Peyer's patch (tissue), 4 donors: Measurements from ENCODE around the gene SEBOX. TPM values are rescaled to one million over a fixed set of nuclear protein-coding genes. Genes with fewer than 3 reads are reported as not detected.

Source experiments
- DNase-seq, 3 donors: peaks; one replicate each; pipeline ENCODE4 v3.0.0-alpha.2; 2017 to 2019
- H3K27ac ChIP-seq, 4 donors: fragments of 200-600 bp; sonication (generic); one replicate each; pipeline ENCODE4 v1.5.1; 2016 to 2019
- H3K27me3 ChIP-seq, 2 donors: fragments of 200-600 bp; sonication (generic); one replicate each; pipeline ENCODE4 v1.5.1; 2019
- H3K36me3 ChIP-seq, 3 donors: fragments of 200-600 bp; sonication (generic); one replicate each; pipeline ENCODE4 v1.5.1; 2016 to 2019
- H3K4me1 ChIP-seq, 4 donors: fragments of 200-600 bp; sonication (generic); one replicate each; pipeline ENCODE4 v1.5.1; 2016 to 2019
- H3K4me3 ChIP-seq, 4 donors: fragments of 200-600 bp; sonication (generic); 1 replicate in 3 of 4; 2 replicates in 1 of 4; pipeline ENCODE4 v1.5.1; 2016 to 2019; ENCODE audit warnings: mild to moderate bottlenecking in 1 of 4
- H3K9me3 ChIP-seq, 4 donors: fragments of 200-600 bp; sonication (generic); one replicate each; pipeline ENCODE4 v1.5.1; 2016 to 2019; ENCODE audit warnings: mild to moderate bottlenecking in 1 of 4
- CTCF ChIP-seq, 6 experiments: fragments of 450-650 bp in 4 of 6; fragments of 200-600 bp in 2 of 6; sonication (generic) in 1 of 6; IDR thresholded peaks; one replicate each; pipeline ENCODE4 v1.5.1; 2017 to 2019; ENCODE audit warnings: antibody characterized with exemption in 6 of 6, mild to moderate bottlenecking in 3 of 6, moderate library complexity in 1 of 6
- POLR2A ChIP-seq, 2 donors: fragments of 450-650 bp; IDR thresholded peaks; one replicate each; pipeline ENCODE4 v1.5.1; 2017; ENCODE audit warnings: antibody characterized with exemption in 2 of 2, mild to moderate bottlenecking in 2 of 2, moderate library complexity in 2 of 2
- total RNA-seq, 4 donors: library from RNA; depleted of rRNA; stranded (reverse); fragments of >200 nt; gene quantifications; one replicate each; pipeline ENCODE4 v1.1.0, GENCODE V29; 2016

Gene SEBOX
- total RNA-seq, 4 donors from 2014 or later = not detected

- peaks cover 0 to 19% (median 8%) of the 10 kb centered on the region in 4 donors for H3K4me1 ChIP-seq
- H3K27me3 ChIP-seq = no peaks in the 10 kb centered on the region
- no peaks in the 10 kb centered on the region for H3K9me3 ChIP-seq
- no peaks in the 10 kb centered on the region for H3K36me3 ChIP-seq
- no peak for TF ChIP-seq CTCF (IDR thresholded peaks at IDR 0.05)
- no peak for TF ChIP-seq POLR2A (IDR thresholded peaks at IDR 0.05)
- no peak overlapping the region for H3K4me3 ChIP-seq
- DNase-seq = no peak
- H3K27ac ChIP-seq = no peak overlapping the region
Measured at GRCh38 chr17:28317099-28317965, 47.7 kb downstream of the SEBOX start.

- no peak for TF ChIP-seq POLR2A (IDR thresholded peaks at IDR 0.05)
- TF ChIP-seq CTCF (IDR thresholded peaks at IDR 0.05) = no peak
Measured at GRCh38 chr17:28315846-28316705, 48.9 kb downstream of the SEBOX start.

GRCh38 chr17:28313841-28314240 lies 51.2 kb downstream of the SEBOX start:
- H3K4me3 ChIP-seq = no peak overlapping the region
- no peak overlapping the region for H3K27ac ChIP-seq
- no peaks in the 10 kb centered on the region for H3K27me3 ChIP-seq
- no peak for TF ChIP-seq POLR2A (IDR thresholded peaks at IDR 0.05)
- no peak for TF ChIP-seq CTCF (IDR thresholded peaks at IDR 0.05)
- H3K9me3 ChIP-seq = no peaks in the 10 kb centered on the region
- H3K36me3 ChIP-seq = no peaks in the 10 kb centered on the region
- peaks cover 0 to 8% (median 3%) of the 10 kb centered on the region in 4 donors for H3K4me1 ChIP-seq
- DNase-seq = no peak

More at GRCh38 chr17:28315846-28316705, 48.9 kb downstream of the SEBOX start:
- Histone ChIP-seq H3K9me3 (no peaks in the 10 kb centered on the region), H3K4me3 (no peak overlapping the region), H3K27ac (no peak overlapping the region), H3K27me3 (no peaks in the 10 kb centered on the region), H3K36me3 (no peaks in the 10 kb centered on the region), H3K4me1 (peaks cover 0 to 19% (median 8%) of the 10 kb centered on the region in 4 donors)
- no peak for DNase-seq

Other genes with a start within 250 kb of the SEBOX start
- 1 to 10 TPM; 7.7 to 8.9 (median 8.1) TPM for gene TMEM97, start 46.0 kb downstream of the SEBOX start, total RNA-seq
- 10 to 100 TPM; 34.7 to 69.7 (median 62.0) TPM for gene IFT20, start 29.7 kb downstream of the SEBOX start, total RNA-seq
- gene TNFAIP1, start 29.4 kb downstream of the SEBOX start, total RNA-seq = 10 to 100 TPM; 28.9 to 36.3 (median 31.1) TPM
- gene POLDIP2, start 7.7 kb downstream of the SEBOX start, total RNA-seq = 10 to 100 TPM; 49.5 to 87.2 (median 79.0) TPM
- gene VTN, start 5.1 kb upstream of the SEBOX start, total RNA-seq = under 1 TPM in 1 of 4 donors, not detected in 3; 0.57 TPM
- 10 to 100 TPM; 12.8 to 37.6 (median 24.6) TPM for gene SARM1, start 6.5 kb upstream of the SEBOX start, total RNA-seq
- gene SLC46A1, start 41.0 kb upstream of the SEBOX start, total RNA-seq = 10 to 100 TPM in 2 of 4 donors, 1 to 10 TPM in 2; 2.5 to 92.6 (median 15.5) TPM
- gene SLC13A2, start 108.4 kb upstream of the SEBOX start, total RNA-seq = 100 to 1,000 TPM in 3 of 4 donors, 10 to 100 TPM in 1; 11.6 to 612 (median 544) TPM
- gene FOXN1, start 141.1 kb upstream of the SEBOX start, total RNA-seq = not detected
- gene UNC119, start 187.4 kb upstream of the SEBOX start, total RNA-seq = 10 to 100 TPM; 22.6 to 39.2 (median 31.4) TPM
- 100 to 1,000 TPM in 2 of 4 donors, 10 to 100 TPM in 2; 47.0 to 188 (median 107) TPM for gene PIGS, start 206.3 kb upstream of the SEBOX start, total RNA-seq
- 100 to 1,000 TPM in 2 of 4 donors, 10 to 100 TPM in 2; 14.9 to 192 (median 120) TPM for gene ALDOC, start 211.7 kb upstream of the SEBOX start, total RNA-seq
- gene SPAG5, start 233.8 kb upstream of the SEBOX start, total RNA-seq = 10 to 100 TPM; 40.3 to 67.7 (median 49.6) TPM
- gene RSKR, start 249.0 kb upstream of the SEBOX start, total RNA-seq = 10 to 100 TPM; 11.6 to 36.8 (median 23.3) TPM